ENCODE measurements around the gene ALOX15. TPM values are rescaled to one million over a fixed set of nuclear protein-coding genes. Genes with fewer than 3 reads are reported as not detected.

Gene ALOX15
- total and polyA plus RNA-seq, 2 donors (not counting 1 experiment from before 2014, with no cell fraction given), result not detected

DNA sequence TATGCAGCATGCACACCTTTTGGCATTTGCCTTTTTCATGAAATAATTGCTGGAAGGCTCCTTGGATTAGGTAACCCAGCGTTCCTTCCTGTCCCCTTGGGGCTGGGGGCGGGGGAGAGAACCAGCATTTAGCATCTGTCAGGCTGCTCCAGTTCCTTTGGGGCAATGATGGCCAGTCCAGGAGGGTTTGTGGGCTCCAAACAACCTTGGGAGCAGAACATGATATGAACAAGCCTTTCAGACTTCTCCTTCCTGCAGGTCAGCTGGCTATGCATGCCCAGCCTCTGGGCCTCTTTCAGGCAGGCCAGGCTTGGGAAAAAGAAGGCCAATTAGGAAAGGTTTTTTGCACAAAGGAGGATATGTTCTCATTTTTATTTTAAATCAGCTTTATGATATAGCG, 58.3 kb downstream of the ALOX15 start:
- H3K9me3 ChIP-seq (ENCODE audit: control insufficient read depth, insufficient read depth, low read depth, low read length), result no peaks in the 10 kb centered on the region
- H3K27ac ChIP-seq (ENCODE audit: insufficient read depth, low read length), result no peak overlapping the region
- H3K9ac ChIP-seq (ENCODE audit: insufficient read depth, low read length), result no peak overlapping the region
- TF ChIP-seq, protein P1, sequence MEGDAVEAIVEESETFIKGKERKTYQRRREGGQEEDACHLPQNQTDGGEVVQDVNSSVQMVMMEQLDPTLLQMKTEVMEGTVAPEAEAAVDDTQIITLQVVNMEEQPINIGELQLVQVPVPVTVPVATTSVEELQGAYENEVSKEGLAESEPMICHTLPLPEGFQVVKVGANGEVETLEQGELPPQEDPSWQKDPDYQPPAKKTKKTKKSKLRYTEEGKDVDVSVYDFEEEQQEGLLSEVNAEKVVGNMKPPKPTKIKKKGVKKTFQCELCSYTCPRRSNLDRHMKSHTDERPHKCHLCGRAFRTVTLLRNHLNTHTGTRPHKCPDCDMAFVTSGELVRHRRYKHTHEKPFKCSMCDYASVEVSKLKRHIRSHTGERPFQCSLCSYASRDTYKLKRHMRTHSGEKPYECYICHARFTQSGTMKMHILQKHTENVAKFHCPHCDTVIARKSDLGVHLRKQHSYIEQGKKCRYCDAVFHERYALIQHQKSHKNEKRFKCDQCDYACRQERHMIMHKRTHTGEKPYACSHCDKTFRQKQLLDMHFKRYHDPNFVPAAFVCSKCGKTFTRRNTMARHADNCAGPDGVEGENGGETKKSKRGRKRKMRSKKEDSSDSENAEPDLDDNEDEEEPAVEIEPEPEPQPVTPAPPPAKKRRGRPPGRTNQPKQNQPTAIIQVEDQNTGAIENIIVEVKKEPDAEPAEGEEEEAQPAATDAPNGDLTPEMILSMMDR (conservative IDR thresholded peaks at IDR 0.05 in 1 of 2, IDR thresholded peaks at IDR 0.05 in 1 of 2; ENCODE audit: low read depth in 1 of 2, low read length in 2 of 2), result no peak
- no peak for TF ChIP-seq EZH2 (IDR thresholded peaks at IDR 0.05; ENCODE audit: low read length, missing control alignments)
- no peak for DNase-seq (ENCODE audit: low read depth in 2 of 2)
- H2AFZ ChIP-seq (ENCODE audit: low read length), result no peak overlapping the region
- no peaks in the 10 kb centered on the region for H4K20me1 ChIP-seq (ENCODE audit: control insufficient read depth, extremely low read depth, insufficient read depth, low read length)
- H3K36me3 ChIP-seq (ENCODE audit: control insufficient read depth, insufficient read depth, low read length), result no peaks in the 10 kb centered on the region
- peaks cover 28% of the 10 kb centered on the region for H3K27me3 ChIP-seq (ENCODE audit: control insufficient read depth, insufficient read depth, low read length)
- H3K4me2 ChIP-seq (ENCODE audit: extremely low read depth, insufficient read depth, low read length), result no peak overlapping the region
- H3K79me2 ChIP-seq (ENCODE audit: control insufficient read depth, insufficient read depth, low read length), result no peaks in the 10 kb centered on the region
- H3K4me3 ChIP-seq (replicated peaks in 1 of 4; ENCODE audit: control extremely low read depth in 1 of 4, insufficient read depth in 1 of 4, low read depth in 3 of 4, low read length in 4 of 4), result no peak overlapping the region
- no peaks in the 10 kb centered on the region for H3K4me1 ChIP-seq (ENCODE audit: control insufficient read depth, extremely low read depth, insufficient read depth, low read length)

DNA sequence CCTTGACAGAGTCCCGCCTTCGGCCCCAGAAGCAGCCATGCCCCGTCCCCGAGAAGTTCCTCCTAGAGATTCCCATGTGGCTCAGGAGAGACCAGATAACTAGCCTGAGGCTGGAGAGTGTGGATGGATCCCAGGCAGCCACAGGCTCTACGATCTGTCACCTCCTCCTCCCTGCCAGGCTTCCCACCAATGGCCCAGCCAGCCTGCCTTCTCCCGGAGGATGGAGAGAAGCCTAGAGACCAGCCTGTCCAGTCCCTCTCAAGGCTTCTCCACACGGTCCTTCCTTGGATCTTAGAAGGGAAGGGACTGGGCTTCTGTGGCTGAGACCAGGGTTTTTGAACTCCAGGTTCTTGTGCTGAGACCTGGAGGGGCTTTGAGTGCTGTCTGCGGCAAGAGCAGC, 58.8 kb downstream of the ALOX15 start:
- Histone ChIP-seq H4K20me1 (ENCODE audit: control insufficient read depth, extremely low read depth, insufficient read depth, low read length) (no peaks in the 10 kb centered on the region), H3K9me3 (ENCODE audit: control insufficient read depth, insufficient read depth, low read depth, low read length) (no peaks in the 10 kb centered on the region), H3K79me2 (ENCODE audit: control insufficient read depth, insufficient read depth, low read length) (no peaks in the 10 kb centered on the region), H3K4me3 (replicated peaks in 1 of 4; ENCODE audit: control extremely low read depth in 1 of 4, insufficient read depth in 1 of 4, low read depth in 3 of 4, low read length in 4 of 4) (no peak overlapping the region), H3K9ac (ENCODE audit: insufficient read depth, low read length) (no peak overlapping the region), H3K36me3 (ENCODE audit: control insufficient read depth, insufficient read depth, low read length) (no peaks in the 10 kb centered on the region), H3K4me1 (ENCODE audit: control insufficient read depth, extremely low read depth, insufficient read depth, low read length) (no peaks in the 10 kb centered on the region), H3K27me3 (ENCODE audit: control insufficient read depth, insufficient read depth, low read length) (peaks cover 28% of the 10 kb centered on the region), H3K4me2 (ENCODE audit: extremely low read depth, insufficient read depth, low read length) (no peak overlapping the region), H2AFZ (ENCODE audit: low read length) (no peak overlapping the region), H3K27ac (ENCODE audit: insufficient read depth, low read length) (no peak overlapping the region)
- TF ChIP-seq, protein P1 (conservative IDR thresholded peaks at IDR 0.05 in 1 of 2, IDR thresholded peaks at IDR 0.05 in 1 of 2; ENCODE audit: low read depth in 1 of 2, low read length in 2 of 2), result no peak
- TF ChIP-seq EZH2 (IDR thresholded peaks at IDR 0.05; ENCODE audit: low read length, missing control alignments), result no peak
- DNase-seq (ENCODE audit: low read depth in 2 of 2), result no peak

DNA sequence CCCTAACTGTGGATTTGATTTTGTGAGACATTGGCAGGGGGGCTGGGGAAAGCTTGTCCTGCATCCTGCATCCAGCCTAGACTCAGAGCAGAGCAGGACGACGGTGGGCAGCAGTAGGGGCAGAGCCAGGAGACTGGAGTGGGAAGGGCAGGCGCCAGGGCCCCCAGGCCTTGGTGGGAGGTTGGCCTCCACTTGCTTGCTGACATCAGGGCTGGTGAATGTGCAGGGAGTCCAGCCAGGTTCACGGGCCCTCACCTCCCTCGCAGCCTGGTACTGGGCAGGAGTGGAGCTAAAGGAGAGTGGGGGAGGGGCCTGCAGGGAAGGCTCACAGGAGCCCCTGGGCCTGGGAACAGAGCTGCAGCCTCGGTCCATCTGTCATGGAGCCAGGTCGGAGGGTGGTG, 59.4 kb downstream of the ALOX15 start:
- H2AFZ ChIP-seq (ENCODE audit: low read length), result no peak overlapping the region
- no peaks in the 10 kb centered on the region for H3K79me2 ChIP-seq (ENCODE audit: control insufficient read depth, insufficient read depth, low read length)
- no peak overlapping the region for H3K9ac ChIP-seq (ENCODE audit: insufficient read depth, low read length)
- TF ChIP-seq EZH2 (IDR thresholded peaks at IDR 0.05; ENCODE audit: low read length, missing control alignments), result no peak
- TF ChIP-seq, protein P1 (conservative IDR thresholded peaks at IDR 0.05 in 1 of 2, IDR thresholded peaks at IDR 0.05 in 1 of 2; ENCODE audit: low read depth in 1 of 2, low read length in 2 of 2), result no peak
- H3K9me3 ChIP-seq (ENCODE audit: control insufficient read depth, insufficient read depth, low read depth, low read length), result no peaks in the 10 kb centered on the region
- DNase-seq (ENCODE audit: low read depth in 2 of 2), result no peak
- H3K4me1 ChIP-seq (ENCODE audit: control insufficient read depth, extremely low read depth, insufficient read depth, low read length), result no peaks in the 10 kb centered on the region
- peaks cover 26% of the 10 kb centered on the region for H3K27me3 ChIP-seq (ENCODE audit: control insufficient read depth, insufficient read depth, low read length)
- no peaks in the 10 kb centered on the region for H4K20me1 ChIP-seq (ENCODE audit: control insufficient read depth, extremely low read depth, insufficient read depth, low read length)
- H3K27ac ChIP-seq (ENCODE audit: insufficient read depth, low read length), result no peak overlapping the region
- H3K4me2 ChIP-seq (ENCODE audit: extremely low read depth, insufficient read depth, low read length), result no peak overlapping the region
- H3K4me3 ChIP-seq (replicated peaks in 1 of 4; ENCODE audit: control extremely low read depth in 1 of 4, insufficient read depth in 1 of 4, low read depth in 3 of 4, low read length in 4 of 4), result no peak overlapping the region
- H3K36me3 ChIP-seq (ENCODE audit: control insufficient read depth, insufficient read depth, low read length), result no peaks in the 10 kb centered on the region

Other genes starting within 250 kb of the ALOX15 start
- gene SPNS3, start 207.7 kb downstream of the ALOX15 start, total RNA-seq, result not detected in 2 replicates
- not detected in 2 replicates for gene SPNS3, start 207.7 kb downstream of the ALOX15 start, polyA plus RNA-seq
- gene SPNS2, start 142.8 kb downstream of the ALOX15 start, total RNA-seq, result under 0.01 and 0.17 TPM in 2 replicates
- gene SPNS2, start 142.8 kb downstream of the ALOX15 start, polyA plus RNA-seq, result not detected in 2 replicates
- 28.6 and 35.2 TPM in 2 replicates for gene MYBBP1A, start 86.3 kb downstream of the ALOX15 start, total RNA-seq
- gene MYBBP1A, start 86.3 kb downstream of the ALOX15 start, polyA plus RNA-seq, result 14.1 and 23.5 TPM in 2 replicates
- gene GGT6, start 81.1 kb downstream of the ALOX15 start, total RNA-seq, result not detected in 2 replicates
- not detected in 2 replicates for gene GGT6, start 81.1 kb downstream of the ALOX15 start, polyA plus RNA-seq
- gene SMTNL2, start 57.1 kb downstream of the ALOX15 start, total RNA-seq, result 0.99 and 1.5 TPM in 2 replicates
- 0.03 and 0.17 TPM in 2 replicates for gene SMTNL2, start 57.1 kb downstream of the ALOX15 start, polyA plus RNA-seq
- 16.0 and 16.4 TPM in 2 replicates for gene PELP1, start 62.5 kb upstream of the ALOX15 start, total RNA-seq
- gene PELP1, start 62.5 kb upstream of the ALOX15 start, polyA plus RNA-seq, result 8.6 and 13.1 TPM in 2 replicates
- gene ARRB2, start 69.0 kb upstream of the ALOX15 start, total RNA-seq, result 2.8 and 3.3 TPM in 2 replicates
- gene ARRB2, start 69.0 kb upstream of the ALOX15 start, polyA plus RNA-seq, result 4.6 and 8.3 TPM in 2 replicates
- gene MED11, start 89.8 kb upstream of the ALOX15 start, total RNA-seq, result 9.2 and 10.8 TPM in 2 replicates
- gene MED11, start 89.8 kb upstream of the ALOX15 start, polyA plus RNA-seq, result 29.1 and 29.6 TPM in 2 replicates
- gene ZMYND15, start 98.2 kb upstream of the ALOX15 start, total RNA-seq, result under 0.01 and 0.51 TPM in 2 replicates
- 0.05 and 0.11 TPM in 2 replicates for gene ZMYND15, start 98.2 kb upstream of the ALOX15 start, polyA plus RNA-seq
- 0.83 and 4.1 TPM in 2 replicates for gene CXCL16, start 98.2 kb upstream of the ALOX15 start, total RNA-seq
- 2.0 and 2.4 TPM in 2 replicates for gene CXCL16, start 98.2 kb upstream of the ALOX15 start, polyA plus RNA-seq
- not detected in 2 replicates for gene TM4SF5, start 130.2 kb upstream of the ALOX15 start, total RNA-seq
- gene TM4SF5, start 130.2 kb upstream of the ALOX15 start, polyA plus RNA-seq, result not detected in 2 replicates
- gene VMO1, start 144.7 kb upstream of the ALOX15 start, total RNA-seq, result 0.33 and 1.5 TPM in 2 replicates
- gene VMO1, start 144.7 kb upstream of the ALOX15 start, polyA plus RNA-seq, result 0.40 TPM in 1 of 2 replicates, not detected in the other
- not detected in 2 replicates for gene GLTPD2, start 147.3 kb upstream of the ALOX15 start, total RNA-seq
- not detected in 2 replicates for gene GLTPD2, start 147.3 kb upstream of the ALOX15 start, polyA plus RNA-seq
- gene PSMB6, start 154.5 kb upstream of the ALOX15 start, total RNA-seq, result 110 and 163 TPM in 2 replicates
- gene PSMB6, start 154.5 kb upstream of the ALOX15 start, polyA plus RNA-seq, result 184 and 272 TPM in 2 replicates
- gene PLD2, start 165.5 kb upstream of the ALOX15 start, total RNA-seq, result 13.6 and 14.9 TPM in 2 replicates
- 12.7 and 14.3 TPM in 2 replicates for gene PLD2, start 165.5 kb upstream of the ALOX15 start, polyA plus RNA-seq
- 15.9 and 28.6 TPM in 2 replicates for gene MINK1, start 191.7 kb upstream of the ALOX15 start, total RNA-seq
- 27.2 and 35.6 TPM in 2 replicates for gene MINK1, start 191.7 kb upstream of the ALOX15 start, polyA plus RNA-seq